ENCODE data around the gene CEP83. TPM values are rescaled to one million over a fixed set of nuclear protein-coding genes. Genes with fewer than 3 reads are reported as not detected.

CEP83 gene
- total and polyA plus RNA-seq, 2 donors (not counting 1 experiment from before 2014, with no cell fraction given), result 7.8 to 13.5 TPM

DNA sequence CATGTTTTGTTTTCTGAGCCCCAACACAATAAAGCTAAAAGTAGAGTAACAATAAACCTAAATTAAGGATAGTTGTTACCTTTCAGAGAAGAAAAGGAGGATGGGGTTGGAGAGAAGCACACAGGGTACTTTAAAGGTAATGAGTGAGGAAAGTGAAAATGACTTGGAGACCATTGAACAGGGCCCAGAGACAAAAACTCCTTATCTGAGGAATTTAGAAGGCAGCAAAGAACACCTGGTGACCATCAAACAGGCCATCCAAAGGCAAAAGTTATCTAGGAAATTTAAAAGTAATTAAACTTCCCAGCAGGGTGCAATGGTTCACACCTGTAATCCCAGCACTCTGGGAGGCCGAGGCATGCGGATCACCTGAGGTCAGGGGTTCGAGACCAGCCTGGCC is 39.0 kb upstream of the CEP83 start:
- Histone ChIP-seq H3K9me3 (ENCODE audit: control insufficient read depth, insufficient read depth, low read depth, low read length) (no peaks in the 10 kb centered on the region), H4K20me1 (ENCODE audit: control insufficient read depth, extremely low read depth, insufficient read depth, low read length) (no peaks in the 10 kb centered on the region), H3K9ac (ENCODE audit: insufficient read depth, low read length) (no peak overlapping the region), H2AFZ (ENCODE audit: low read length) (no peak overlapping the region), H3K4me1 (ENCODE audit: control insufficient read depth, extremely low read depth, insufficient read depth, low read length) (no peaks in the 10 kb centered on the region), H3K4me2 (ENCODE audit: extremely low read depth, insufficient read depth, low read length) (no peak overlapping the region), H3K27me3 (ENCODE audit: control insufficient read depth, insufficient read depth, low read length) (no peaks in the 10 kb centered on the region), H3K36me3 (ENCODE audit: control insufficient read depth, insufficient read depth, low read length) (no peaks in the 10 kb centered on the region), H3K79me2 (ENCODE audit: control insufficient read depth, insufficient read depth, low read length) (no peaks in the 10 kb centered on the region), H3K27ac (ENCODE audit: insufficient read depth, low read length) (no peak overlapping the region), H3K4me3 (replicated peaks in 1 of 4; ENCODE audit: control extremely low read depth in 1 of 4, insufficient read depth in 1 of 4, low read depth in 3 of 4, low read length in 4 of 4) (no peak overlapping the region)
- TF ChIP-seq, protein P1, sequence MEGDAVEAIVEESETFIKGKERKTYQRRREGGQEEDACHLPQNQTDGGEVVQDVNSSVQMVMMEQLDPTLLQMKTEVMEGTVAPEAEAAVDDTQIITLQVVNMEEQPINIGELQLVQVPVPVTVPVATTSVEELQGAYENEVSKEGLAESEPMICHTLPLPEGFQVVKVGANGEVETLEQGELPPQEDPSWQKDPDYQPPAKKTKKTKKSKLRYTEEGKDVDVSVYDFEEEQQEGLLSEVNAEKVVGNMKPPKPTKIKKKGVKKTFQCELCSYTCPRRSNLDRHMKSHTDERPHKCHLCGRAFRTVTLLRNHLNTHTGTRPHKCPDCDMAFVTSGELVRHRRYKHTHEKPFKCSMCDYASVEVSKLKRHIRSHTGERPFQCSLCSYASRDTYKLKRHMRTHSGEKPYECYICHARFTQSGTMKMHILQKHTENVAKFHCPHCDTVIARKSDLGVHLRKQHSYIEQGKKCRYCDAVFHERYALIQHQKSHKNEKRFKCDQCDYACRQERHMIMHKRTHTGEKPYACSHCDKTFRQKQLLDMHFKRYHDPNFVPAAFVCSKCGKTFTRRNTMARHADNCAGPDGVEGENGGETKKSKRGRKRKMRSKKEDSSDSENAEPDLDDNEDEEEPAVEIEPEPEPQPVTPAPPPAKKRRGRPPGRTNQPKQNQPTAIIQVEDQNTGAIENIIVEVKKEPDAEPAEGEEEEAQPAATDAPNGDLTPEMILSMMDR (conservative IDR thresholded peaks at IDR 0.05 in 1 of 2, IDR thresholded peaks at IDR 0.05 in 1 of 2; ENCODE audit: low read depth in 1 of 2, low read length in 2 of 2), result no peak
- no peak for TF ChIP-seq EZH2 (IDR thresholded peaks at IDR 0.05; ENCODE audit: low read length, missing control alignments)
- DNase-seq (ENCODE audit: low read depth in 2 of 2), result no peak

DNA sequence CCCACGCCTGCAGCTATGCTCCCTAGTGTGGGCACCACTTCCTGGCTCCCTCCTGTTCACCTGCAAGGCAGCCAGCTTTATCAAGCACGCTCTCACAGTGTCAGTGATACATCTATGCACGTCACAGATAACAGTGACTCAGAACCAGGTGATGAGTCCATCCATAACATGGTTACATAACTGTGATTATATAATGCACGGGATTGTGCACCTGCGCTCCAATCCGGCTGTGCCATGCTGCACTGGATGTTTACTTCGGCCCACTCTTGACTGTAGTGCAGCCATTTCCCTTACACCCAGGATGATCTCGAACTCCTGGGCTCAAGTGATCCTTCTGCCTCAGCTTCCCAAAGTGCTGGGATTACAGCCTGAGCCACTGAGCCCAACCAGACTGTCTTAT is 38.4 kb upstream of the CEP83 start:
- Histone ChIP-seq H3K4me1 (ENCODE audit: control insufficient read depth, extremely low read depth, insufficient read depth, low read length) (no peaks in the 10 kb centered on the region), H2AFZ (ENCODE audit: low read length) (no peak overlapping the region), H3K27me3 (ENCODE audit: control insufficient read depth, insufficient read depth, low read length) (no peaks in the 10 kb centered on the region), H3K9ac (ENCODE audit: insufficient read depth, low read length) (no peak overlapping the region), H3K27ac (ENCODE audit: insufficient read depth, low read length) (no peak overlapping the region), H4K20me1 (ENCODE audit: control insufficient read depth, extremely low read depth, insufficient read depth, low read length) (no peaks in the 10 kb centered on the region), H3K36me3 (ENCODE audit: control insufficient read depth, insufficient read depth, low read length) (no peaks in the 10 kb centered on the region), H3K79me2 (ENCODE audit: control insufficient read depth, insufficient read depth, low read length) (no peaks in the 10 kb centered on the region), H3K4me2 (ENCODE audit: extremely low read depth, insufficient read depth, low read length) (no peak overlapping the region), H3K9me3 (ENCODE audit: control insufficient read depth, insufficient read depth, low read depth, low read length) (no peaks in the 10 kb centered on the region), H3K4me3 (replicated peaks in 1 of 4; ENCODE audit: control extremely low read depth in 1 of 4, insufficient read depth in 1 of 4, low read depth in 3 of 4, low read length in 4 of 4) (no peak overlapping the region)
- no peak for TF ChIP-seq EZH2 (IDR thresholded peaks at IDR 0.05; ENCODE audit: low read length, missing control alignments)
- TF ChIP-seq, protein P1 (conservative IDR thresholded peaks at IDR 0.05 in 1 of 2, IDR thresholded peaks at IDR 0.05 in 1 of 2; ENCODE audit: low read depth in 1 of 2, low read length in 2 of 2), result no peak
- DNase-seq (ENCODE audit: low read depth in 2 of 2), result no peak

DNA sequence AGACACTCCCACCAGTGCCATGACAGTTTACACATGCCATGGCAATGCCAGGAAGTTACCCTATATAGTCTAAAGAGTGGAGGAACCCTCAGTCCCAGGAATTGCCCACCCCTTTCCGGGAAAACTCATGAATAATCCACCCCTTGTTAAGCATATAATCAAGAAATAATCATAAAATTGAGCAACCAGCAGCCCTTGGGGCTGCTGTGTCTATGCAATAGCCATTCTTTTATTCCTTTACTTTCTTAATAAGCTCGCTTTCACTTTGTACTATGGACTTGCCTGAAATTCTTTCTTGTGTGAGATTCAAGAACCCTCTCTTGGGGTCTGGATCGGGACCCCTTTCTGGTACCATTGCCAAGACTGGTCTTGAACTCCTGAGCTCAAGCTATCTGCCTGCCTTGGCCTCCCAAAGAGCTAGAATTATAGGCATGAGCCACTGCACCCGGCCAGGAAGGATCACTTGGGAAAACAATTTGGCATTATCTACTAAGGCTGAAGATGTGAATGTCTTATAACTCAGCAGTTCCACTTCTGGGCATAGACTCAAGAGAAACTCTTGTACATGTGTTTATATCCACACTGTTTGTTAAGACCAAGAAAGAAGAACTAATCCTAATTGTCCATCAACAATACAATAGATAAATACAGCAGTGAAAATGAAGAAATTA is 35.9 kb upstream of the CEP83 start:
- no peaks in the 10 kb centered on the region for H3K36me3 ChIP-seq (ENCODE audit: control insufficient read depth, insufficient read depth, low read length)
- no peak overlapping the region for H3K4me2 ChIP-seq (ENCODE audit: extremely low read depth, insufficient read depth, low read length)
- H3K4me1 ChIP-seq (ENCODE audit: control insufficient read depth, extremely low read depth, insufficient read depth, low read length), result no peaks in the 10 kb centered on the region
- H3K4me3 ChIP-seq (replicated peaks in 1 of 4; ENCODE audit: control extremely low read depth in 1 of 4, insufficient read depth in 1 of 4, low read depth in 3 of 4, low read length in 4 of 4), result no peak overlapping the region
- no peaks in the 10 kb centered on the region for H3K27me3 ChIP-seq (ENCODE audit: control insufficient read depth, insufficient read depth, low read length)
- H2AFZ ChIP-seq (ENCODE audit: low read length), result no peak overlapping the region
- no peak overlapping the region for H3K27ac ChIP-seq (ENCODE audit: insufficient read depth, low read length)
- H4K20me1 ChIP-seq (ENCODE audit: control insufficient read depth, extremely low read depth, insufficient read depth, low read length), result no peaks in the 10 kb centered on the region
- H3K9ac ChIP-seq (ENCODE audit: insufficient read depth, low read length), result no peak overlapping the region
- H3K9me3 ChIP-seq (ENCODE audit: control insufficient read depth, insufficient read depth, low read depth, low read length), result no peaks in the 10 kb centered on the region
- no peak for TF ChIP-seq EZH2 (IDR thresholded peaks at IDR 0.05; ENCODE audit: low read length, missing control alignments)
- TF ChIP-seq, protein P1 (conservative IDR thresholded peaks at IDR 0.05 in 1 of 2, IDR thresholded peaks at IDR 0.05 in 1 of 2; ENCODE audit: low read depth in 1 of 2, low read length in 2 of 2), result no peak
- no peak for DNase-seq (ENCODE audit: low read depth in 2 of 2)
- H3K79me2 ChIP-seq (ENCODE audit: control insufficient read depth, insufficient read depth, low read length), result no peaks in the 10 kb centered on the region

Data from fibroblast of lung (primary cell).